Activated CD8-positive, alpha-beta T cell treated with anti-CD3 and anti-CD28 coated beads, Interleukin-2, amount 10 ng/mL, durations not matched to agents 7 days and 5 days (primary cell): ENCODE results near the gene CDC5L. TPM values are rescaled to one million over a fixed set of nuclear protein-coding genes. Genes with fewer than 3 reads are reported as not detected.

Experiments used
- ATAC-seq: fragments of 150-1000 bp; cut with Tn5 transposase; one replicate; pipeline ENCODE4 v1.10.0; 2021; ENCODE audit warnings: moderate library complexity
- CTCF ChIA-PET: fragments of 350-600 bp; sonication (Branson Sonifier 250); formaldehyde crosslinking; loops from one replicate; lab custom pipeline; 2021; ENCODE audit warnings: antibody characterized with exemption; lab: Charles Lee
- POLR2A ChIA-PET: fragments of 350-600 bp; sonication (Branson Sonifier 250); formaldehyde crosslinking; loops from one replicate; lab custom pipeline; 2021; ENCODE audit warnings: antibody characterized with exemption; lab: Charles Lee
- DNase-seq: peaks from one replicate; pipeline ENCODE4 v3.0.0-alpha.2; 2020
- H3K27ac Mint-ChIP-seq: one replicate; pipeline ENCODE4 v1.8.0; 2021; ENCODE audit warnings: mild to moderate bottlenecking, mixed read lengths
- H3K27me3 Mint-ChIP-seq: one replicate; pipeline ENCODE4 v1.8.0; 2021; ENCODE audit warnings: low read depth, mixed read lengths
- H3K36me3 Mint-ChIP-seq: one replicate; pipeline ENCODE4 v1.8.0; 2021; ENCODE audit warnings: low read depth, mixed read lengths
- H3K4me1 Mint-ChIP-seq: one replicate; pipeline ENCODE4 v1.8.0; 2021; ENCODE audit warnings: low read depth, mixed read lengths
- H3K4me3 Mint-ChIP-seq: one replicate; pipeline ENCODE4 v1.8.0; 2021; ENCODE audit warnings: mild to moderate bottlenecking, mixed read lengths
- H3K9me3 Mint-ChIP-seq: one replicate; pipeline ENCODE4 v1.8.0; 2022; ENCODE audit warnings: mixed read lengths; ENCODE audit not compliant: insufficient read depth
- total RNA-seq, 2 experiments: library from RNA; stranded (reverse); gene quantifications; one replicate each; pipeline ENCODE4 v1.2.3, GENCODE V29; 2021

The CDC5L gene
- total RNA-seq, 2 experiments from 2014 or later, result 22.6 to 22.7 TPM

- H3K9me3 Mint-ChIP-seq, result no peaks in the 10 kb centered on the region
- ChIA-PET POLR2A (no interaction called here), CTCF (interaction anchor here (0.6 to 1.6 kb wide), 3 partner anchors 44 to 127 kb away, joined by 3 to 5 read pairs (median 4); no protein-coding TSS in a partner anchor)
- H3K4me3 Mint-ChIP-seq, result no peak overlapping the region
- H3K4me1 Mint-ChIP-seq, result no peaks in the 10 kb centered on the region
- H3K27ac Mint-ChIP-seq, result no peak overlapping the region
- DNase-seq (no peak), ATAC-seq (no peak)
- H3K27me3 Mint-ChIP-seq, result no peaks in the 10 kb centered on the region
- H3K36me3 Mint-ChIP-seq, result peaks cover 55% of the 10 kb centered on the region
Measured at GRCh38 chr6:44425951-44426350, 38.4 kb downstream of the CDC5L start.

- POLR2A ChIA-PET, result interaction anchor here (0.6 to 0.7 kb wide), 2 partner anchors 9 to 473 kb away, joined by 3 read pairs; no protein-coding TSS in a partner anchor
- CTCF ChIA-PET, result interaction anchor here (0.8 to 2.1 kb wide), 4 partner anchors 11 to 27 kb away, joined by 4 to 8 read pairs (median 4); no protein-coding TSS in a partner anchor
- Mint-ChIP-seq H3K27me3 (no peaks in the 10 kb centered on the region), H3K9me3 (no peaks in the 10 kb centered on the region), H3K36me3 (peaks cover 53% of the 10 kb centered on the region), H3K4me3 (no peak overlapping the region), H3K27ac (no peak overlapping the region), H3K4me1 (no peaks in the 10 kb centered on the region)
- ATAC-seq (no peak), DNase-seq (no peak)
Measured at GRCh38 chr6:44428682-44429081, 41.2 kb downstream of the CDC5L start.

- H3K4me3 Mint-ChIP-seq, result no peak overlapping the region
- H3K9me3 Mint-ChIP-seq, result no peaks in the 10 kb centered on the region
- no peaks in the 10 kb centered on the region for H3K27me3 Mint-ChIP-seq
- ChIA-PET CTCF (interaction anchor here (1.3 to 2.8 kb wide), 6 partner anchors 12 to 40 kb away, joined by 3 to 14 read pairs (median 6); no protein-coding TSS in a partner anchor), POLR2A (no interaction called here)
- no peak overlapping the region for H3K27ac Mint-ChIP-seq
- no peak for DNase-seq
- H3K36me3 Mint-ChIP-seq, result peaks cover 42% of the 10 kb centered on the region
- no peaks in the 10 kb centered on the region for H3K4me1 Mint-ChIP-seq
- no peak for ATAC-seq
Measured at GRCh38 chr6:44430326-44430725, 42.8 kb downstream of the CDC5L start.

DNA sequence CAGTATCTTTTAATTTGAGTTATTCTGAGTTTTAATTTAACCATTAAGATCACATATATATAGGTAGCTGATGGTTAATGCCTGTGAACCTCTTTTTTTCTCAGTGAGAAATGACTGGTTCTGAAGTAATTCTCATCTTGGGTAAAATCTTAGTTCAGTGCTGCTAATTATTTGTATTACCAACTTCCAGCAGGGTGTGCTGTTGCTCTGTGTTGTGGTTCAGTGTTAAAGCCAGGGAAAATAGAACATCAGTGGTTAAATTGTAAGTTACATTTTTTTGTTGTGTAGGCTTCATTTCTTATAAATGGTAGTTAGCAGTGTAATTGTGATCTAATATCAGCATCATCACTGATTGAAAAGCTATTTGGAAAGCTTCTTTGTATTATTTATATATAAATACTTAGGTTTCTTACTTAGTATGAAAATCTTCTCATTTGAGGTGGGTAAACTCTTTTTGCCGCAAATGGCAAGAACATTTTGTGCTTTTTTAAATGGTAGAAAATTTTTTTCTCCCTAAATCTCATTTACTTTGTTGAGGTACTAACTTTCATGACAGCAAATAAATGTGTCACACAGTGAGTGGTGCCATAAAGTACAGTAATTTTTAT is 43.7 kb downstream of the CDC5L start:
- Mint-ChIP-seq H3K27me3 (no peaks in the 10 kb centered on the region), H3K9me3 (no peaks in the 10 kb centered on the region), H3K36me3 (peaks cover 40% of the 10 kb centered on the region), H3K27ac (no peak overlapping the region), H3K4me1 (no peaks in the 10 kb centered on the region), H3K4me3 (no peak overlapping the region)
- ATAC-seq (peak; percentile 73), DNase-seq (peak; percentile 64)
- POLR2A ChIA-PET, result no interaction called here
- CTCF ChIA-PET, result interaction anchor here (0.8 to 2.8 kb wide), 10 partner anchors 9 to 39 kb away, joined by 3 to 14 read pairs (median 5); no protein-coding TSS in a partner anchor

DNA sequence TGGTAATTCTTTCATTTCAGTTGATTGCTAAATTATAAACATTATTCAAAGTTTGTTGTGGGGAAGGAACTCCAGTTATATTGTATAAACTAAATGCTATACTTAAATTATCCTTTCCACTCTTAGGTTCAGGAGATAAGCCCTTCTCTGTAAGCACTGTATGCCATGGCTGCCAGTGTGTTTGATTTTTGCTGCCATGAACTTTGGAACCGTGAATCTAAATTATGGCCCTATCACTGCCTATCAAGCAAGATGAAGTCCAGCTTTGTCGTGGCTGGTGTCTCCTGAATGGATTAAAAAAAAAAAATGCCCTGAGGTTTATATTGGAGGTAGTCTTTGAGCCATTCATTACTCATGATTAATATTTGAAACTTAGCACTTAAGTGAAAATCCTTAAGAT is 44.7 kb downstream of the CDC5L start:
- peaks cover 2% of the 10 kb centered on the region for H3K4me1 Mint-ChIP-seq

DNA sequence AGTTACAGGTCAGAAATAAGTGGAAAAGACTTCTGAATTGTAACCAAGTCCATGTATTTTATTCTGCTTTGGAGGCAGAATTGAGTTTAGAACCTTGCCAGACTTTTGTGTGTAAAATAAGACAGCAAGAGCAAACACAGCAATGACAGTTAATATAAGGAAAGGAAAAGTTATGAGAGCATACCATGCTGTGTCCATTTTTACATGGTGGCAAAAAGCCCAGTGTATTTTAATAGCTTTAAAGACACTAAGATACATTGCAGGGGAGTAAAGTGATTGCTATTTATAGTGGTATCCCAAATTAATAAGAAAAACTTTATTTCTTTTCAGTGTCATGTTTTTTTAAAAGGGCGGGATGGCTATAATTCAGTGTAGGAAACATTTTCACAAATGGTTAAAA is 45.2 kb downstream of the CDC5L start:
- DNase-seq, result no peak
- ATAC-seq, result no peak
- Mint-ChIP-seq H3K27me3 (no peaks in the 10 kb centered on the region), H3K4me1 (peaks cover 2% of the 10 kb centered on the region), H3K9me3 (no peaks in the 10 kb centered on the region), H3K27ac (no peak overlapping the region), H3K36me3 (peaks cover 34% of the 10 kb centered on the region), H3K4me3 (no peak overlapping the region)
- POLR2A ChIA-PET, result no interaction called here
- CTCF ChIA-PET, result interaction anchor here (1.7 to 2.9 kb wide), 3 partner anchors 23 to 37 kb away, joined by 6 to 21 read pairs (median 14); no protein-coding TSS in a partner anchor

More for the DNA sequence above, 44.7 kb downstream of the CDC5L start:
- H3K9me3 Mint-ChIP-seq, result no peaks in the 10 kb centered on the region
- H3K27ac Mint-ChIP-seq, result no peak overlapping the region
- no peak overlapping the region for H3K4me3 Mint-ChIP-seq
- no peaks in the 10 kb centered on the region for H3K27me3 Mint-ChIP-seq
- no peak for ATAC-seq
- peaks cover 35% of the 10 kb centered on the region for H3K36me3 Mint-ChIP-seq
- ChIA-PET POLR2A (no interaction called here), CTCF (interaction anchor here (1.1 to 2.8 kb wide), 7 partner anchors 8 to 38 kb away, joined by 3 to 14 read pairs (median 5); no protein-coding TSS in a partner anchor)
- no peak for DNase-seq

- Mint-ChIP-seq H3K9me3 (no peaks in the 10 kb centered on the region), H3K4me3 (no peak overlapping the region), H3K4me1 (peaks cover 2% of the 10 kb centered on the region), H3K27ac (no peak overlapping the region), H3K36me3 (peaks cover 47% of the 10 kb centered on the region), H3K27me3 (no peaks in the 10 kb centered on the region)
- DNase-seq (no peak), ATAC-seq (no peak)
- CTCF ChIA-PET, result interaction anchor here (0.8 to 2.9 kb wide), 7 partner anchors 10 to 195 kb away, joined by 3 to 21 read pairs (median 4); no protein-coding TSS in a partner anchor
- POLR2A ChIA-PET, result interaction anchor here (1.0 kb wide), 1 partner anchor 48 kb away, joined by 3 read pairs; the partner anchor contains the start of gene CDC5L
Measured at GRCh38 chr6:44435500-44435899, 48.0 kb downstream of the CDC5L start.

DNA sequence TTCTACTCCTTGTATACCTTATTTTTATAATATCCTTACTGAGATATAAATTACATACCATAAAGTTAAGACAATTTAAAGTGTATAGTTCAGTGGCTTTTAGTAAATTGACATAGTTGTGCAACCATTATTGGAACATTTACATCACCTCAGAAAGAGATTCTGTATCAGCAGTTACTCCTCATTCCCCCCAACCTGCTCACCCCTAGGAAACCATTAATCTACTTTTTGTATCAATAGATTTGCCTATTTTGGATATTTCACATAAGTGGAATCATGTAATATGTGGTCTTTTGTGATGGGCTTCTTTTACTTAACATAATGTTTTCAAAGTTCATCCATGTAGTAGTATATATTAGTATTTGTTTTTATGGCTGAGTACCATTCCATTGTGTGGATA is 51.3 kb downstream of the CDC5L start:
- Mint-ChIP-seq H3K27me3 (no peaks in the 10 kb centered on the region), H3K27ac (no peak overlapping the region), H3K4me1 (peaks cover 4% of the 10 kb centered on the region), H3K36me3 (peaks cover 56% of the 10 kb centered on the region), H3K9me3 (peaks cover 19% of the 10 kb centered on the region), H3K4me3 (no peak overlapping the region)
- DNase-seq (no peak), ATAC-seq (no peak)
- ChIA-PET POLR2A (no interaction called here), CTCF (no interaction called here)

GRCh38 chr6:44439270-44440045 is 52.0 kb downstream of the CDC5L start:
- H3K27ac Mint-ChIP-seq, result no peak overlapping the region
- DNase-seq (no peak), ATAC-seq (no peak)
- no peaks in the 10 kb centered on the region for H3K27me3 Mint-ChIP-seq
- peaks cover 4% of the 10 kb centered on the region for H3K4me1 Mint-ChIP-seq
- no peak overlapping the region for H3K4me3 Mint-ChIP-seq
- CTCF ChIA-PET, result interaction anchor here (0.8 to 1.1 kb wide), 3 partner anchors 8 to 36 kb away, joined by 3 to 5 read pairs (median 4); no protein-coding TSS in a partner anchor
- peaks cover 60% of the 10 kb centered on the region for H3K36me3 Mint-ChIP-seq
- H3K9me3 Mint-ChIP-seq, result peaks cover 20% of the 10 kb centered on the region
- POLR2A ChIA-PET, result no interaction called here

DNA sequence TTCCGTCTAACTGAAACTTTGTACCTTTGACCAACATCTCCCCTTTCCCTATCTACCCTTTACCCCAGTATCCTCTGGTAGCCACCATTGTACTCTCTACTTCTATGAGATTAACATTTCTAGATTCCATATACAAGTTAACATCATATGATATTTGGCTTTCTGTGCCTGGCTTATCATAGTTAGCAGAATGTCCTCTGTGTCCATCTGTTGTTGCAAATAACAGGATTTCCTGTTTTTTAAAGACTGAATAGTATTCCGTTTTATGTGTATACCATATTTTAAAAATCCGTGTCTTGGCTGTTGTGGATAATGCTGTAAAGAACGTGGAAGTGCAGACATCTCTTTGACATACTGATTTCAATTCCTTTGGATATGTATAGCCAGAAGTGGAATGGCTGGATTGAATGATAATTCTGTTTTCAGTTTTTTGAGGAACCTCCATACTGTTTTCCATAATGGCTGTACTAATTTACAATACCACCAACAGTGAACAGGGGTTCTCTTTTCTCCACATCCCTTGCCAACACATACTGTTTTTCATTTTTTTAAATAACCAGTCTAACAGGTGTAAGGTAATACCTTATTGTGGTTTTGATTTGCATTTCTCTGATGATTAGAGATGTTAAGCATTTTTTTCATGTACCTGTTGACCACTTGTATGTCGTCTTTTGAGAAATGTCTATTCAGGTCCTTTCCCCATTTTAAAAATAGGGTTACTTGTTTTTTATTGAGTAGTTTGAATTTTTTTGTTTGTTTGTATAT is 53.8 kb downstream of the CDC5L start:
- ATAC-seq (no peak), DNase-seq (no peak)
- peaks cover 67% of the 10 kb centered on the region for H3K36me3 Mint-ChIP-seq
- H3K4me3 Mint-ChIP-seq, result no peak overlapping the region
- peaks cover 20% of the 10 kb centered on the region for H3K9me3 Mint-ChIP-seq
- peaks cover 4% of the 10 kb centered on the region for H3K4me1 Mint-ChIP-seq
- POLR2A ChIA-PET, result no interaction called here
- H3K27me3 Mint-ChIP-seq, result no peaks in the 10 kb centered on the region
- CTCF ChIA-PET, result no interaction called here
- no peak overlapping the region for H3K27ac Mint-ChIP-seq

DNA sequence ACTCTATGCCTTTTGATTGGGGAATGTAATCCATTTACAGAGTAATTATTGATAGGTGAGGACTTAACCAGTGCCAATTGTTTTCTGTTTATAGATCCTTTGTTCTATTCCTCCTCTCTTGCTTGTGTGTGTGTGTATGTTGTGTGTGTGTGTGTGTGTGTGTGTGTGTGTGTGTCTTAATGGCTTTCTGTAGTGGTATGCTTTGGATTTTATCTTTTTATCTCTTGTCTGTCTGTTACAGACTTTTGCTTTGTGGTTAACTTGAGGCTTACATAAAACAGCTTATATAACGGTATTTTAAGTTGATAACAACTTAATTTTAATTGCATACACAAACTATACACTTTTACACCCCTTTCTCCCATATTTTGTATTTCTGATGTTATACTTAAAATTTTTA is 54.7 kb downstream of the CDC5L start:
- CTCF ChIA-PET, result interaction anchor here (0.7 to 1.1 kb wide), 2 partner anchors 8 to 11 kb away, joined by 3 to 5 read pairs; no protein-coding TSS in a partner anchor
- ATAC-seq (no peak), DNase-seq (no peak)
- H3K9me3 Mint-ChIP-seq, result peaks cover 20% of the 10 kb centered on the region
- H3K36me3 Mint-ChIP-seq, result peaks cover 67% of the 10 kb centered on the region
- no peaks in the 10 kb centered on the region for H3K27me3 Mint-ChIP-seq
- H3K4me1 Mint-ChIP-seq, result peaks cover 1% of the 10 kb centered on the region
- no peak overlapping the region for H3K4me3 Mint-ChIP-seq
- POLR2A ChIA-PET, result no interaction called here
- H3K27ac Mint-ChIP-seq, result no peak overlapping the region
